HepG2 (cell line): ENCODE measurements around the gene EIF3J. TPM values are rescaled to one million over a fixed set of nuclear protein-coding genes. Genes with fewer than 3 reads are reported as not detected.

Experiments used
- ARNT2 ChIP-seq: sonication (generic); formaldehyde crosslinking; IDR thresholded peaks from 2 replicates; pipeline ENCODE4 v1.8.0; 2022; ENCODE audit warnings: mild to moderate bottlenecking, low read depth, missing genetic modification reagents, moderate library complexity
- BCL6 ChIP-seq: IDR thresholded peaks from 2 replicates; pipeline ENCODE4 v1.6.1; 2016; ENCODE audit warnings: missing genetic modification reagents, missing compliant biosample characterization
- CBX2 ChIP-seq, 2 experiments: fragments of 200-600 bp in 1 of 2; sonication (generic); formaldehyde crosslinking in 1 of 2; IDR thresholded peaks; 2 replicates each; pipeline versions ENCODE4 v1.7.0 to v1.8.1; 2018 to 2022; ENCODE audit warnings: low read depth in 2 of 2, low read length in 1 of 2, mild to moderate bottlenecking in 1 of 2, missing genetic modification reagents in 1 of 2
- ELF4 ChIP-seq: sonication (generic); formaldehyde crosslinking; IDR thresholded peaks from 2 replicates; pipeline ENCODE4 v1.5.0; 2020; ENCODE audit warnings: missing genetic modification reagents, mild to moderate bottlenecking, moderate library complexity, borderline replicate concordance
- GATAD2A ChIP-seq: IDR thresholded peaks from 2 replicates; pipeline ENCODE4 v1.6.1; 2016
- KDM5A ChIP-seq: fragments of 200-600 bp; sonication (generic); IDR thresholded peaks from 2 replicates; pipeline ENCODE4 v1.7.0; 2018; ENCODE audit warnings: antibody characterized with exemption, mild to moderate bottlenecking, low read length, borderline replicate concordance
- MTF1 ChIP-seq: sonication (generic); formaldehyde crosslinking; IDR thresholded peaks from 2 replicates; pipeline ENCODE4 v1.5.0; 2020; ENCODE audit warnings: missing genetic modification reagents
- MYC ChIP-seq: sonication (generic); formaldehyde crosslinking; IDR thresholded peaks from 2 replicates; pipeline ENCODE4 v1.9.0; 2021; ENCODE audit warnings: missing genetic modification reagents, borderline replicate concordance
- NCOR1 ChIP-seq: fragments of 200-600 bp; sonication (generic); IDR thresholded peaks from 2 replicates; pipeline ENCODE4 v1.7.0; 2017; ENCODE audit warnings: antibody characterized with exemption, low read length, borderline replicate concordance
- NR1H2 ChIP-seq: sonication (generic); formaldehyde crosslinking; IDR thresholded peaks from 2 replicates; pipeline ENCODE4 v1.8.1; 2022; ENCODE audit warnings: low read depth, missing genetic modification reagents, borderline replicate concordance
- NR2F1 ChIP-seq, 2 experiments: fragments of 450-650 bp in 1 of 2; formaldehyde crosslinking in 1 of 2; IDR thresholded peaks; 2 replicates each; pipeline versions ENCODE4 v1.5.0 to v1.6.1; 2016 to 2020; ENCODE audit warnings: mild to moderate bottlenecking in 1 of 2, missing compliant biosample characterization in 1 of 2, missing genetic modification reagents in 1 of 2, moderate library complexity in 1 of 2
- PHF20 ChIP-seq: sonication (generic); formaldehyde crosslinking; IDR thresholded peaks from 2 replicates; pipeline ENCODE4 v1.5.0; 2020; ENCODE audit warnings: mild to moderate bottlenecking, missing genetic modification reagents
- RARG ChIP-seq: sonication (generic); formaldehyde crosslinking; IDR thresholded peaks from 2 replicates; pipeline ENCODE4 v1.4.0; 2020; ENCODE audit warnings: low read depth, mild to moderate bottlenecking, missing genetic modification reagents
- REL ChIP-seq: sonication (generic); formaldehyde crosslinking; conservative IDR thresholded peaks from 2 replicates; pipeline ENCODE4 v1.8.0; 2022; ENCODE audit warnings: mild to moderate bottlenecking, missing genetic modification reagents, moderate library complexity
- RFX5 ChIP-seq: IDR thresholded peaks from 2 replicates; pipeline ENCODE4 v1.6.1; 2011; ENCODE audit warnings: low read depth, low read length, improper control_type of control experiment
- SALL2 ChIP-seq: sonication (generic); formaldehyde crosslinking; IDR thresholded peaks from 2 replicates; pipeline ENCODE4 v1.8.1; 2023; ENCODE audit warnings: mild to moderate bottlenecking, missing genetic modification reagents, inconsistent platforms
- SNAPC5 ChIP-seq: sonication (generic); formaldehyde crosslinking; IDR thresholded peaks from 2 replicates; pipeline ENCODE4 v1.8.1; 2023; ENCODE audit warnings: mild to moderate bottlenecking, missing genetic modification reagents, borderline replicate concordance
- SSRP1 ChIP-seq: IDR thresholded peaks from 2 replicates; pipeline ENCODE4 v1.6.1; 2016; ENCODE audit warnings: control low read depth
- TRIM24 ChIP-seq: sonication (generic); formaldehyde crosslinking; IDR thresholded peaks from 2 replicates; pipeline ENCODE4 v1.8.0; 2022; ENCODE audit warnings: mild to moderate bottlenecking, missing genetic modification reagents
- ZBTB14 ChIP-seq: sonication (generic); formaldehyde crosslinking; IDR thresholded peaks from 2 replicates; pipeline ENCODE4 v1.4.0; 2020; ENCODE audit warnings: missing genetic modification reagents
- ZNF510 ChIP-seq: sonication (generic); formaldehyde crosslinking; IDR thresholded peaks from 2 replicates; pipeline ENCODE4 v1.4.0; 2020; ENCODE audit warnings: low read depth, mild to moderate bottlenecking, missing genetic modification reagents
- ZNF713 ChIP-seq: sonication (generic); formaldehyde crosslinking; IDR thresholded peaks from 2 replicates; pipeline ENCODE4 v1.4.0; 2020; ENCODE audit warnings: mild to moderate bottlenecking, missing genetic modification reagents
- ZNF772 ChIP-seq: sonication (generic); formaldehyde crosslinking; IDR thresholded peaks from 2 replicates; pipeline ENCODE4 v1.5.0; 2020; ENCODE audit warnings: mild to moderate bottlenecking, missing genetic modification reagents
- ZNF773 ChIP-seq: sonication (generic); formaldehyde crosslinking; IDR thresholded peaks from 2 replicates; pipeline ENCODE4 v1.4.0; 2020; ENCODE audit warnings: missing genetic modification reagents, borderline replicate concordance
- ZNF839 ChIP-seq: sonication (generic); formaldehyde crosslinking; IDR thresholded peaks from 2 replicates; pipeline ENCODE4 v1.4.0; 2020; ENCODE audit warnings: missing genetic modification reagents, mild to moderate bottlenecking, borderline replicate concordance
- ZSCAN9 ChIP-seq: IDR thresholded peaks from 2 replicates; pipeline ENCODE4 v1.6.1; 2016; ENCODE audit warnings: borderline replicate concordance
- polyA plus RNA-seq, 8 experiments: library from polyadenylated mRNA; depleted of rRNA in 3 of 8; stranded (reverse) in 7 of 8; unstranded in 1 of 8; fragments of >200 nt; fragmentation: Illumina TruSeq in 4 of 8; extraction: Trizol in 4 of 8; gene quantifications; 2 replicates each; pipeline versions ENCODE4 v1.2.1 to v1.2.3, GENCODE V29; 2011 to 2016; ENCODE audit warnings: low read depth in 4 of 8, missing spikeins in 1 of 8, mixed read lengths in 1 of 8; ENCODE audit not compliant: insufficient read depth in 1 of 8
- total RNA-seq, 5 experiments: library from RNA; depleted of rRNA; stranded (reverse); fragments of >200 nt; fragmentation: Illumina TruSeq; extraction: Trizol; gene quantifications; 2 replicates each; pipeline ENCODE4 v1.2.3, GENCODE V29; 2016; ENCODE audit warnings: low read depth in 1 of 5
- TF ChIP-seq, protein P1 (sequence below): sonication (generic); formaldehyde crosslinking; IDR thresholded peaks from 2 replicates; pipeline ENCODE4 v1.5.0; 2020; ENCODE audit warnings: mild to moderate bottlenecking, missing genetic modification reagents

The EIF3J gene
- total and polyA plus RNA-seq, 2 of the 13 experiments (the other 11 are each of a cell fraction or from before 2014, with no cell fraction given) = 51.7 to 69.2 TPM

GRCh38 chr15:44536962-44537734, at the start of gene EIF3J (continued):
- TF ChIP-seq NR1H2 (CRISPR knock-in tag) (peak; percentile 48; the same call in 1 of the 2 replicates), RARG (CRISPR knock-in tag) (0 out of 2 replicates have a peak, but pooled peaks have one; percentile 39), ZNF713 (peak; percentile 86; the same call in 1 of the 2 replicates), ZNF772 (peak; percentile 79), SNAPC5 (CRISPR knock-in tag) (no peak), RFX5 (no peak), TRIM24 (no peak), ZNF773 (peak; percentile 42; the same call in 1 of the 2 replicates), PHF20 (CRISPR knock-in tag) (peak; percentile 39), MYC (CRISPR knock-in tag) (peak; percentile 68), SSRP1 (no peak), KDM5A (no peak; the same call in 1 of the 2 replicates), NCOR1 (no peak), CBX2 (IDR thresholded peaks at IDR 0.05; ENCODE audit: low read depth, low read length) (no peak), CBX2 (CRISPR knock-in tag; IDR thresholded peaks at IDR 0.05; ENCODE audit: low read depth) (no peak), GATAD2A (CRISPR knock-in tag) (no peak; the same call in none of the 2 replicates), NR2F1 (CRISPR knock-in tag; IDR thresholded peaks at IDR 0.05) (no peak), ARNT2 (CRISPR knock-in tag) (peak; percentile 85), ZNF839 (peak; percentile 90), MTF1 (CRISPR knock-in tag) (peak; percentile 44; the same call in 1 of the 2 replicates), REL (no peak), ZBTB14 (CRISPR knock-in tag) (peak; percentile 48; the same call in 1 of the 2 replicates), ELF4 (peak; percentile 65), BCL6 (CRISPR knock-in tag) (peak; percentile 31; the same call in 1 of the 2 replicates), ZSCAN9 (CRISPR knock-in tag) (peak; percentile 22; the same call in 1 of the 2 replicates), SALL2 (CRISPR knock-in tag) (peak; percentile 82), ZNF510 (CRISPR knock-in tag) (no peak)
- TF ChIP-seq, protein P1, sequence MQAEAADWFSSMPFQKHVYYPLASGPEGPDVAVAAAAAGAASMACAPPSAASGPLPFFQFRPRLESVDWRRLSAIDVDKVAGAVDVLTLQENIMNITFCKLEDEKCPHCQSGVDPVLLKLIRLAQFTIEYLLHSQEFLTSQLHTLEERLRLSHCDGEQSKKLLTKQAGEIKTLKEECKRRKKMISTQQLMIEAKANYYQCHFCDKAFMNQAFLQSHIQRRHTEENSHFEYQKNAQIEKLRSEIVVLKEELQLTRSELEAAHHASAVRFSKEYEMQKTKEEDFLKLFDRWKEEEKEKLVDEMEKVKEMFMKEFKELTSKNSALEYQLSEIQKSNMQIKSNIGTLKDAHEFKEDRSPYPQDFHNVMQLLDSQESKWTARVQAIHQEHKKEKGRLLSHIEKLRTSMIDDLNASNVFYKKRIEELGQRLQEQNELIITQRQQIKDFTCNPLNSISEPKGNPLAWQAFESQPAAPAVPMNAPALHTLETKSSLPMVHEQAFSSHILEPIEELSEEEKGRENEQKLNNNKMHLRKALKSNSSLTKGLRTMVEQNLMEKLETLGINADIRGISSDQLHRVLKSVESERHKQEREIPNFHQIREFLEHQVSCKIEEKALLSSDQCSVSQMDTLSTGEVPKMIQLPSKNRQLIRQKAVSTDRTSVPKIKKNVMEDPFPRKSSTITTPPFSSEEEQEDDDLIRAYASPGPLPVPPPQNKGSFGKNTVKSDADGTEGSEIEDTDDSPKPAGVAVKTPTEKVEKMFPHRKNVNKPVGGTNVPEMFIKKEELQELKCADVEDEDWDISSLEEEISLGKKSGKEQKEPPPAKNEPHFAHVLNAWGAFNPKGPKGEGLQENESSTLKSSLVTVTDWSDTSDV = no peak
